HepG2 (cell line): Measurements from ENCODE around the gene ADGRD1. TPM values are rescaled to one million over a fixed set of nuclear protein-coding genes. Genes with fewer than 3 reads are reported as not detected.

Source experiments
- ATAC-seq: fragments of 200-7000 bp; cut with Tn5 transposase; 3 replicates; pipeline ENCODE4 v1.9.1; 2020; ENCODE audit warnings: mild to moderate bottlenecking, moderate library complexity
- BruUV-seq: library from RNA; stranded (reverse); fragments of 400-500 nt; replicated peaks from 2 replicates; lab custom pipeline; 2021; lab: Mats Ljungman, UMichigan
- CTCF ChIA-PET: fragments of 300-600 bp; formaldehyde crosslinking; extraction: SDS; loops from one replicate; lab custom pipeline; 2021; ENCODE audit warnings: low total read pairs, inconsistent platforms, low intra/inter-chr PET ratio; lab: Yijun Ruan, JAX
- POLR2A ChIA-PET: fragments of 350-600 bp; sonication (Branson Sonifier 250); formaldehyde crosslinking; loops from one replicate; lab custom pipeline; 2020; ENCODE audit warnings: antibody characterized with exemption, inconsistent platforms; lab: Yijun Ruan, JAX
- DNase-seq: peaks from one replicate; pipeline ENCODE4 v3.0.0-alpha.2; 2015; ENCODE audit warnings: low spot score
- FAIRE-seq: peaks from 3 replicates; lab custom pipeline; 2011; peaks lifted over from hg19 to GRCh38; lab: Jason Lieb, UNC
- H2AFZ ChIP-seq: one replicate; pipeline ENCODE4 v1.6.1; 2011; ENCODE audit warnings: low read length, inconsistent platforms
- H3K27ac ChIP-seq: fragments of 300-600 bp; 3 replicates; pipeline ENCODE4 v1.8.0; 2011; ENCODE audit warnings: mixed run types, mild to moderate bottlenecking, mixed read lengths, low read length, inconsistent platforms; ENCODE audit not compliant: insufficient read depth; ENCODE audit errors: extremely low read length
- H3K27me3 ChIP-seq, 2 experiments: fragments of 200-600 bp in 1 of 2; 2 replicates in 1 of 2; 3 replicates in 1 of 2; pipeline versions ENCODE4 v1.6.0 to v1.8.0; 2011; ENCODE audit warnings: low read length in 2 of 2, mild to moderate bottlenecking in 2 of 2, moderate library complexity in 2 of 2, inconsistent platforms in 1 of 2; ENCODE audit not compliant: insufficient read depth in 2 of 2, control insufficient read depth in 1 of 2
- H3K36me3 ChIP-seq, 2 experiments: fragments of 200-600 bp in 1 of 2; replicated peaks in 1 of 2; 2 replicates in 1 of 2; 3 replicates in 1 of 2; pipeline versions ENCODE4 v1.5.1 to v1.8.0; 2011; ENCODE audit warnings: low read length in 2 of 2, inconsistent platforms in 1 of 2; ENCODE audit not compliant: insufficient read depth in 2 of 2, control insufficient read depth in 1 of 2
- H3K4me1 ChIP-seq: 2 replicates; pipeline ENCODE4 v1.5.1; 2012; ENCODE audit warnings: low read length, inconsistent platforms; ENCODE audit not compliant: insufficient read depth
- H3K4me2 ChIP-seq: 2 replicates; pipeline ENCODE4 v1.6.0; 2011; ENCODE audit warnings: low read depth, low read length, inconsistent platforms
- H3K4me3 ChIP-seq, 3 experiments: fragments of 200-600 bp in 1 of 3; sonication (generic), shearing (Covaris generic) in 1 of 3; replicated peaks in 1 of 3; 2 replicates each; pipeline ENCODE4 v1.5.1; 2011 to 2016; ENCODE audit warnings: low read length in 3 of 3, inconsistent platforms in 2 of 3, low read depth in 2 of 3, mild to moderate bottlenecking in 2 of 3, control low read depth in 1 of 3, mixed read lengths in 1 of 3; ENCODE audit not compliant: insufficient read depth in 1 of 3
- H3K79me2 ChIP-seq: one replicate; pipeline ENCODE4 v1.6.1; 2011; ENCODE audit warnings: low read length, inconsistent platforms; ENCODE audit not compliant: insufficient read depth
- H3K9ac ChIP-seq: 2 replicates; pipeline ENCODE4 v1.6.0; 2011; ENCODE audit warnings: mild to moderate bottlenecking, low read depth, low read length, inconsistent platforms; ENCODE audit not compliant: insufficient read depth
- H3K9me3 ChIP-seq: 2 replicates; pipeline ENCODE4 v1.5.1; 2012; ENCODE audit warnings: mild to moderate bottlenecking, low read length
- H4K20me1 ChIP-seq: 2 replicates; pipeline ENCODE4 v1.6.0; 2011; ENCODE audit warnings: inconsistent platforms, mild to moderate bottlenecking, low read length, moderate library complexity; ENCODE audit not compliant: insufficient read depth
- CEBPZ ChIP-seq: IDR thresholded peaks from 2 replicates; pipeline ENCODE4 v1.6.1; 2012; ENCODE audit warnings: low read length, improper control_type of control experiment
- GABPB1 ChIP-seq: IDR thresholded peaks from 2 replicates; pipeline ENCODE4 v1.6.1; 2016; ENCODE audit warnings: mild to moderate bottlenecking, missing genetic modification reagents, moderate library complexity, missing compliant biosample characterization
- IKZF1 ChIP-seq: fragments of 450-650 bp; IDR thresholded peaks from 2 replicates; pipeline ENCODE4 v1.7.1; 2016
- KLF13 ChIP-seq: sonication (generic); formaldehyde crosslinking; IDR thresholded peaks from 2 replicates; pipeline ENCODE4 v1.4.0; 2020; ENCODE audit warnings: mild to moderate bottlenecking, missing genetic modification reagents
- NONO ChIP-seq, 2 experiments: fragments of 450-650 bp in 1 of 2; sonication (generic) in 1 of 2; formaldehyde crosslinking in 1 of 2; IDR thresholded peaks in 1 of 2; conservative IDR thresholded peaks in 1 of 2; 2 replicates each; pipeline versions ENCODE4 v1.6.1 to v1.8.0; 2017 to 2022; ENCODE audit warnings: mild to moderate bottlenecking in 1 of 2, missing genetic modification reagents in 1 of 2, moderate library complexity in 1 of 2
- THAP9 ChIP-seq: sonication (generic); formaldehyde crosslinking; IDR thresholded peaks from 2 replicates; pipeline ENCODE4; 2020; ENCODE audit warnings: missing genetic modification reagents, mild to moderate bottlenecking, borderline replicate concordance
- ZGPAT ChIP-seq: IDR thresholded peaks from 2 replicates; pipeline ENCODE4 v1.6.1; 2016; ENCODE audit warnings: mild to moderate bottlenecking
- ZNF230 ChIP-seq: sonication (generic); formaldehyde crosslinking; IDR thresholded peaks from 2 replicates; pipeline ENCODE4 v1.4.0; 2020; ENCODE audit warnings: mild to moderate bottlenecking, missing genetic modification reagents
- ZNF275 ChIP-seq: sonication (generic); formaldehyde crosslinking; IDR thresholded peaks from 2 replicates; pipeline ENCODE4 v1.8.0; 2022; ENCODE audit warnings: missing genetic modification reagents, mild to moderate bottlenecking, inconsistent platforms, borderline replicate concordance
- ZNF577 ChIP-seq: sonication (generic); formaldehyde crosslinking; IDR thresholded peaks from 2 replicates; pipeline ENCODE4 v1.4.0; 2020; ENCODE audit warnings: mild to moderate bottlenecking, low read depth, missing genetic modification reagents, borderline replicate concordance
- WGBS: methylation state at CpG from one replicate; pipeline ENCODE4 v1.1.6; 2017; ENCODE audit warnings: low lambda C conversion rate; 5-methylcytosine and 5-hydroxymethylcytosine counted together
- in situ Hi-C: cut with HindIII; loops from 2 replicates; pipeline ENCODE4 v1.10.0; 2017; ENCODE audit warnings: low pct_unique_long_range_greater_than_20kb; ENCODE audit not compliant: extremely low pct_ligation_motif_present
- intact Hi-C: fragments of 100-400 bp; cut with micrococcal nuclease; formaldehyde crosslinking; loops from one replicate; pipeline ENCODE4 v1.10.0; 2022; ENCODE audit not compliant: unreplicated experiment
- polyA plus RNA-seq, 8 experiments: library from polyadenylated mRNA; depleted of rRNA in 3 of 8; stranded (reverse) in 7 of 8; unstranded in 1 of 8; fragments of >200 nt; fragmentation: Illumina TruSeq in 4 of 8; extraction: Trizol in 4 of 8; gene quantifications; 2 replicates each; pipeline versions ENCODE4 v1.2.1 to v1.2.3, GENCODE V29; 2011 to 2016; ENCODE audit warnings: low read depth in 4 of 8, missing spikeins in 1 of 8, mixed read lengths in 1 of 8; ENCODE audit not compliant: insufficient read depth in 1 of 8
- total RNA-seq, 5 experiments: library from RNA; depleted of rRNA; stranded (reverse); fragments of >200 nt; fragmentation: Illumina TruSeq; extraction: Trizol; gene quantifications; 2 replicates each; pipeline ENCODE4 v1.2.3, GENCODE V29; 2016; ENCODE audit warnings: low read depth in 1 of 5

The ADGRD1 gene
- total and polyA plus RNA-seq, 2 of the 13 experiments (the other 11 are each of a cell fraction or from before 2014, with no cell fraction given): 0.46 to 12.4 TPM

- H3K4me3 ChIP-seq: no peak overlapping the region
- H3K9me3 ChIP-seq: no peaks in the 10 kb centered on the region
- intact Hi-C loops (loop anchor here (10.0 kb wide), 1 partner anchor 735 kb away; no protein-coding TSS in a partner anchor), in situ Hi-C loops (loop anchor here (10.0 to 25.0 kb wide), 2 partner anchors 355 to 737 kb away; partner anchors contain the start of gene MMP17)
- 74% methylated on average over 5 of the region's 5 CpGs for WGBS
- POLR2A ChIA-PET: no interaction called here
- no TSS peak for BruUV-seq
- no peak for TF ChIP-seq ZNF577 (CRISPR knock-in tag)
- no peak for TF ChIP-seq THAP9 (CRISPR knock-in tag)
- TF ChIP-seq GABPB1: no peak
- no peak for TF ChIP-seq KLF13
- TF ChIP-seq ZNF230: no peak
- TF ChIP-seq ZNF275 (CRISPR knock-in tag): no peak
- 0 out of 2 replicates have a peak, but pooled peaks have one; percentile 44 for TF ChIP-seq NONO (IDR thresholded peaks at IDR 0.05)
- no peak for TF ChIP-seq NONO (CRISPR knock-in tag; conservative IDR thresholded peaks at IDR 0.05)
- no peak for TF ChIP-seq CEBPZ
- 0 out of 2 replicates have a peak, but pooled peaks have one; percentile 14 for TF ChIP-seq IKZF1
- TF ChIP-seq ZGPAT (CRISPR knock-in tag): no peak
- no peak overlapping the region for H3K9ac ChIP-seq
- no peak for ATAC-seq
- DNase-seq: no peak
- no peak overlapping the region for H3K27ac ChIP-seq
- H3K4me2 ChIP-seq: no peak overlapping the region
- H3K79me2 ChIP-seq: no peaks in the 10 kb centered on the region
- H3K4me1 ChIP-seq: peaks cover 5% of the 10 kb centered on the region; the same call in 1 of the 2 replicates
- H2AFZ ChIP-seq: no peak overlapping the region
- H4K20me1 ChIP-seq: no peaks in the 10 kb centered on the region
- FAIRE-seq: no peak
- H3K36me3 ChIP-seq: no peaks in the 10 kb centered on the region
- CTCF ChIA-PET: no interaction called here
- H3K27me3 ChIP-seq: no peaks in the 10 kb centered on the region
Observed at GRCh38 chr12:131100031-131100674, 146.4 kb downstream of the ADGRD1 start.
